GM19043 (cell line): ENCODE results near the gene WASL.
A peak's percentile ranks its signal among the peaks of the same experiment; 100 is the strongest.
"Not testable (repeated sequence)": the region's sequence is repeated elsewhere in the genome, so short reads cannot be mapped to it uniquely, and the experiment has no call there.

Experiments
- ATAC-seq: cut with Tn5 transposase; IDR thresholded peaks from one replicate; pipeline ENCODE4 v1.9.1; 2021; ENCODE audit warnings: low read depth; ENCODE audit not compliant: unreplicated experiment

Gene WASL

DNA sequence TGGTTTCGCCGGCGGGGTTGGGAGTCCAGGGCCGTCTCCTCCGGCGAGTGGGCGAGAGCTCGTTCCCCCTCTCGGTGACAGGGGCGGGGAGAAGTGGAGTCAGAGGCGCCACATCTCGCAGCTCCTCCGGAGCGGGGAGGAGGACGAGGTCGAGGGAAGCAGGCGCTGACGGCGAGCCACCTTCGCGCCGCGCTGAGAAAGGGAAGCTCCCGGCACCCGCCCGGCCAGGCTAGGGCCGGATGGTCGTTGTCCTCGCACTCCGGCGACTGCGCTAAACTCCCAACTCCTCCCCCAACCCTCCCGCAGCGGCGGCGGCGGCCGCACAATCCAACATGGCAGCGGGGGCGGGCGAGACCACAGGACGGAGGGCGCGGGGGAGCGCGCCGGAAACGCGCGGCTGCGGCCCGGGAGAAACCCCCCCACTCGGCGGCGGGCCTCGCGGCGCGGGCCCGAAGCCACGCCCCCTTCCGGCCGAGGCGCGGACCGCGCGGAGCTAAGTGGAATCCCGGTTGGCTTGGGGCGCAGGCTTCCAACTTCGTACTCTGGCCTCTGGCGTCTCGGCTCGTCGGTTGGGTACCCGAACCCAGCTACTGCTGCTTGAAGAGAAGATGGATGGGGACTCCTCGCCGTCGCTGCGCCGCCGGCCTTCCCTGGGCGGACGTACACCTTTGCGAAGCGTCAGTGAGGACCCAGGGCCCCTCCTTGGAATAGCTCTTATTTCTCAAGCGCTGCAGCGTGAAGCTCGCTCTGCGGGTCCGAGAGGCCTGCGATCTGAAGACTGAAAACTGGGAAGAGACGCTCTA lies at the start of gene WASL:
Gene WASL, minus strand, starts transcription at position 270 of the 803 bp plus-strand sequence. Its CDS starts 269 bp downstream, at position 1.
- peak; percentile 63 for ATAC-seq

- no peak for ATAC-seq
These were observed 49.1 kb upstream of the WASL start for GRCh38 chr7:123797673-123798531.

GRCh38 chr7:123796568-123796967 lies 47.8 kb upstream of the WASL start:
- no peak for ATAC-seq

DNA sequence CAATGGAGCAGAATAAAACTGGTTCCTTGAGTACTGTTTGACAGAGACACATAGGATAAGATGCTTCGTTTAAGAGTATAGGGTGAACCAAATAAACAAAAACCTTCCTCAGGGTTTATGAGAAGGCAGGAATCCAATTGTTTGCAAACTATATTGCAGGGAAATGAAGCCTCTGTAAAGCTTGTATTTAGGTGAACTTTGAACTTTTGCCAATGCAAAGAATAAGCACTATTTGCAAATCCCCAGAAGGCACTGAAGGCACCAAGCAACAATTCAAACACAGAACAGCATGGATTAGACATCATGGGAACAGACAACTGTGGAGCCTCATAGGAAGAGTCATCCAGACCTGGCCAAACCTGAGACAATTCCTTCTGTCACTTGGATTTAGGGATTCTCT lies 47.1 kb upstream of the WASL start:
- no peak for ATAC-seq

DNA sequence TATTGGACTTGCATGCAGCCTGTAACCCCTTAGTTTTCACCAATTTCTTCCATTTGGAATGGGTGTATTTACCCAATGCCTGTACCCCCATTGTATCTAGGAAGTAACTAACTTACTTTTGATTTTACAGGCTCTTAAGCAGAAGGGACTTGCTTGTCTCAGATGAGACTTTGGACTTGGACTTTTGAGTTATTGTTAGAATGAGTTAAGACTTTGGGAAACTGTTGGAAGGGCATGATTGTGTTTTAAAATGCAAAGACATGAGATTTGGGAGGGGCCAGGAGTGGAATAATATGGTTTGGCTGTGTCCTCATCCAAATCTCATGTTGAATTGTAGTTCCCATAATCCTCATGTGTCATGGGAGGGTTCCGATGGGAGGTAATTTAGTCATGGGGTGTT lies 46.3 kb upstream of the WASL start:
- ATAC-seq: not testable (repeated sequence)

DNA sequence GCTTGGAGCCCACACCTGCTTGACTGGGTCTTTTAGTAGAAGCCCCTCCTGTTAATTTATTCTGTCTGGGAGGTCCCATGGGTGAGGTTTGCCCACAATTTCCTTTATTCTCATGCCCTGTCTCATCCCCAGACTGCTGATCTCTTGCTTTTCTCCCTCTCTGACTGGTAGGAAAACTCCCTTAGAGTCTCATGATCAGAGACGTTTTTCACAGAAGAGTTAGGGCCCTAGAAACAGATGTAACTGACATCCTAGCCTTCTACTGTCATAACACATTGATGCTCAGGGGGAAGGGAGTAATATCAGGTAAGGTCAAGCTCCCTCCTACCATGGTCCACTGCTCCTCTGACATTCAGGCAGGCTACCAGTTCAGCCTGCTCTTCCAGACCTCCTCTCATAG lies 43.7 kb upstream of the WASL start:
- ATAC-seq: peak; percentile 56

- no peak for ATAC-seq
These were observed 42.2 kb upstream of the WASL start for GRCh38 chr7:123791001-123791400.

- no peak for ATAC-seq
These were observed 41.0 kb upstream of the WASL start for GRCh38 chr7:123789817-123790216.

DNA sequence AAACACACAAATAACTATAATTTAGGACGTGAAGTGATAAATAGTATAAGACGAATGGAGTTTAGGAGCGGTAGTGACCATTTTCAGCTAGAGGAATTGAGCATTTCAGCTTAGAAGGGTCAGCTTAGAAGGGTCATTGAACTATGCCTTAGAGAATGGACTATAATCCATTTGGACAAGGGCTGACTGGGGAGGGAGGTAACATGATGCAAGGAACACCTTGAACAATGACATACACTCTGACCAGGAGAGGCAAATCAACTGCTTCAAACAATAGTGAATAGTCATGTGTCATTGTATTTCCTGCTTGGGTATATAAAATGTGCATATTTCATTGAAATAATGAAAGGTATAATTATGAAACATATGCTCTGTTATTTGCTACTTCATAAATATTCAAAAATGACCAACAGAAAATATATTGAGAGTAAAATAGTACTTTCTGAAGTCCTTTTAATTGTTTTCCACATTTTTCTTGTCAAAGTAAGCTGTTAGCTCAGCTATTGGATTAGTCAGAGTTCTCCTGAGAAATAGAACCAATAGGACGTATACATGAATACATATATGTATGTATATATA lies 40.5 kb upstream of the WASL start:
- no peak for ATAC-seq

DNA sequence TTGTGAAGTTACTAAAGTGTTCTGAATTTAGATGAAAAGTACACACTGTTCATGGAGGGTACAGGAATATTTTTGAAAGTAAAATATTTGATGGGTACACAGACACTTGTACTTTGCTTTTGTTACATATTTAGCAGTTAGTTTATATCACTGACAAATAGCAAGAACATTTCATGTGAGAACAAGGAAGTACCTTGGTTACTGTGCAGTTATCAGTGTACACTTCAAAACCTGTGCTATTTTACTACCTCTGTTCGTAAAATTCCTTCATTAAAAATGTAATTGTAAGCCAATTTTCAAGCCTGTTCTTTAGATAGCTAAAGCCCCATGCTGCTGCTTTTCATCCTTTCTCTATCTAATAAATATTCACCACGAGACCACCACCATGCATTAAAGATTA lies 39.8 kb upstream of the WASL start:
- no peak for ATAC-seq

DNA sequence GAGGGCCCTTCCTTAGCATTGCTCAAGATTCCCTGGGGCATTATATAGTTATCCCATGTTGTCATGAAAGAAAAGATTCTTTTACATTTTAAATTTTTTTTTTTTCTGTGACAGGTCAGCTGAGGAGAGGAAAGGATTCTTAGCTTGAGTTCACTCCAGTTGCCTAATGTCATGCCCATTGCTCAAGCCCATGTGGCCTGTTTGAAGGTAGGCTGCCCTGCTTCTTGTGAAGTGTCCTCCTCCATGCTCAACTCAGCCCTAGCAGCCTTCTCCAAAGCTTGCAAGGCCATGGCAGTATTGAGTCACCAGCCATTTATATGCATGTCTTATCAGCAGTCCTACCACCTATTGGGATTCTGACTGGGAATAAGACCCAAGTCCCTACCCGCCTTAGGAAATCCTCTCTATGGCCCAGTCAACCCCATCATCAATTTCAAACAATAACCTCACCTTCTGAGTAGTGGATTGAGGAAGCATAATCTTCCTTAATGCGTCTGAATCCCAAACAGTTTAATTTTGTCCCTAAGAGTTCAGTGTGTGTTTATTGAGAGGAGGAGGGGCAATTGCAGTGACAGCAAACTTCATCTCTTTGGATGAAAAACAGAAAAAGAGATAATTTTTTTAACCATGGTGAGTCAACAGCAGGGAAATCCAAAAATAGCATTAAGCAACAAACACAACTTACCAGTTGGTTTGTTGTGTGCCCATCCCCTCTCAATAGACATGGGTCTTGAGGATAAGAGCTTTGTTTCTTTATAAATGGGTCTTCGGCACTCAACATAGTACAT lies 38.6 kb upstream of the WASL start:
- ATAC-seq: no peak

DNA sequence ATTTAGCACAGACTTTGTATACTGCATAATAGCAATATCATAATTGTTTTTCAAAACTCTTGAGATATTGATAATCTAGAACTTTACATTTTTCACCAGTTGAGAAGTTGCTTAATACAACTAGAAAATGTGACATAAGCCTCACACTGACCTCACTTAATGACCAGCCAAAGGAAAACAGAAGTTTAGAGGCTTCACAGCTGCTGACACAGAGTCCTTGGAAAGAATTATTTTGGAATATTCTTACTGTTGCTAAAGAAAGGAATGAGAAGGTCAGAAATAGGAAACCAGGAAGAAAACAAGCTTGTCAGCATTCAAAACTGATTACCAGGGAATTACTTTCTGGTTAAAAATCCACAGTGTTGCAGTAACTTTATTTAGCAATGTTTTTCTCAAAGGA lies 35.5 kb upstream of the WASL start:
- ATAC-seq: no peak

- ATAC-seq: no peak
These were observed 35.0 kb upstream of the WASL start for GRCh38 chr7:123783820-123784219.

- no peak for ATAC-seq
These were observed 33.4 kb upstream of the WASL start for GRCh38 chr7:123782071-123782798.

DNA sequence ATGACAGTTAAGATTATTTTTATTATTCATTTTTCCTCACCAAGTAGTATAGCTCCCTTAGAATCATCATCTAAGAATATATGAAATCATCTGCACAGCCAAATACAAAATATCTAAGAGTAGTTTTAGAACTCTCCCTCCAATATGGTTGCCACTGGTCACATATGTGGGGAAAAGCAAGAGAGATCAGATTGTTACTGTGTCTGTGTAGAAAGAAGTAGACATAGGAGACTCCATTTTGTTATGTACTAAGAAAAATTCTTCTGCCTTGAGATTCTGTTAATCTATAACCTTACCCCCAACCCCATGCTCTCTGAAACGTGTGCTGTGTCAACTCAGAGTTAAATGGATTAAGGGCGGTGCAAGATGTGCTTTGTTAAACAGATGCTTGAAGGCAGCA lies 31.7 kb upstream of the WASL start:
- not testable (repeated sequence) for ATAC-seq

DNA sequence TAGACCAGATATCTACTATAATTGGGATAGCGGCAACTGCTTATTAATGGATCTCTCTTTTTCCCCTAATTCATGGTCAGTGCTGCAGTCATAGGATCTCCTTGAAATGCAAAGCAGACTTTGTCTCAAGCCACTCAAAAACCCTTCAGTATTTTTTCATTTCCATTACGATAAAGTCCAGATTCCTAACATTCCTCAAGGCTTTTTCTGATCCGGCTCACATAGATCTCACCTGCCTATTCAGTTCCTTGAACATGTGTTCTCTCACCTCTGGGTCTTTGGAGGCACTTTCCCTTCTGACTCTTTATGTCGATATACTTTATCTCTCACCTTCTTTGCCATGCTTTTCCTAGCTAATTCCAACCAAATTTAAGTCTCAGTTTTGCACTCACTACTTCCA lies 25.7 kb upstream of the WASL start:
- no peak for ATAC-seq

GRCh38 chr7:123773481-123773880 lies 24.7 kb upstream of the WASL start:
- ATAC-seq: no peak

GRCh38 chr7:123772652-123773051 lies 23.8 kb upstream of the WASL start:
- ATAC-seq: no peak

- no peak for ATAC-seq
These were observed 23.0 kb upstream of the WASL start for GRCh38 chr7:123771846-123772245.

GRCh38 chr7:123771256-123771655 lies 22.5 kb upstream of the WASL start:
- ATAC-seq: no peak
